WTC11 (cell line): ENCODE results near the gene DLG1. TPM values are rescaled to one million over a fixed set of nuclear protein-coding genes. Genes with fewer than 3 reads are reported as not detected.

Experiments used
- ATAC-seq: fragments of 200-7000 bp; cut with Tn5 transposase; 2 replicates; pipeline ENCODE4 v1.10.0; 2021; ENCODE audit warnings: mild to moderate bottlenecking, moderate library complexity
- CTCF ChIA-PET: fragments of 300-600 bp; sonication (Branson Sonifier 250); formaldehyde crosslinking; loops from one replicate; lab custom pipeline; 2021; ENCODE audit warnings: antibody characterized with exemption; lab: Charles Lee
- POLR2A ChIA-PET: fragments of 350-600 bp; sonication (Branson Sonifier 250); formaldehyde crosslinking; loops from one replicate; lab custom pipeline; 2021; ENCODE audit warnings: antibody characterized with exemption; lab: Charles Lee
- DNase-seq: peaks from one replicate; pipeline ENCODE4 v3.0.0; 2021; ENCODE audit warnings: low spot score
- H3K27ac Mint-ChIP-seq: 2 replicates; pipeline ENCODE4 v1.8.0; 2021; ENCODE audit warnings: mixed read lengths
- H3K27me3 Mint-ChIP-seq: 2 replicates; pipeline ENCODE4 v1.8.0; 2021; ENCODE audit warnings: low read depth, mild to moderate bottlenecking, moderate library complexity, mixed read lengths
- H3K36me3 Mint-ChIP-seq: 2 replicates; pipeline ENCODE4 v1.8.0; 2021; ENCODE audit warnings: mixed read lengths
- H3K4me1 Mint-ChIP-seq: 2 replicates; pipeline ENCODE4 v1.8.0; 2022; ENCODE audit warnings: mixed read lengths
- H3K4me3 Mint-ChIP-seq: 2 replicates; pipeline ENCODE4 v1.8.0; 2021; ENCODE audit warnings: mild to moderate bottlenecking, moderate library complexity, mixed read lengths
- H3K9me3 Mint-ChIP-seq: 2 replicates; pipeline ENCODE4 v1.8.0; 2021; ENCODE audit warnings: mixed read lengths
- ATF1 ChIP-seq: sonication (generic); formaldehyde crosslinking; IDR thresholded peaks from 2 replicates; pipeline ENCODE4 v1.8.1; 2023; ENCODE audit warnings: mild to moderate bottlenecking, moderate library complexity, missing genetic modification reagents
- E2F1 ChIP-seq: sonication (generic); formaldehyde crosslinking; IDR thresholded peaks from 2 replicates; pipeline ENCODE4 v1.8.0; 2022; ENCODE audit warnings: mild to moderate bottlenecking, missing genetic modification reagents
- EMX1 ChIP-seq: fragments of 250-450 bp; sonication (Bioruptor Pico); IDR thresholded peaks from 2 replicates; pipeline ENCODE4 v1.8.0; 2021; ENCODE audit warnings: mild to moderate bottlenecking
- ERG ChIP-seq: fragments of 250-450 bp; sonication (Bioruptor Pico); IDR thresholded peaks from 2 replicates; pipeline ENCODE4 v1.8.0; 2021; ENCODE audit warnings: mild to moderate bottlenecking
- ESRRA ChIP-seq: sonication (generic); formaldehyde crosslinking; IDR thresholded peaks from 2 replicates; pipeline ENCODE4 v1.8.1; 2022; ENCODE audit warnings: mild to moderate bottlenecking, missing genetic modification reagents, borderline replicate concordance
- FOXK1 ChIP-seq: sonication (generic); formaldehyde crosslinking; IDR thresholded peaks from 2 replicates; pipeline ENCODE4 v1.8.0; 2022; ENCODE audit warnings: mild to moderate bottlenecking, moderate library complexity, missing genetic modification reagents
- FOXP1 ChIP-seq: sonication (generic); formaldehyde crosslinking; IDR thresholded peaks from 2 replicates; pipeline ENCODE4 v1.8.0; 2022; ENCODE audit warnings: missing genetic modification reagents, mild to moderate bottlenecking, moderate library complexity, borderline replicate concordance
- GABPB1 ChIP-seq: sonication (generic); formaldehyde crosslinking; IDR thresholded peaks from 2 replicates; pipeline ENCODE4 v1.8.1; 2023; ENCODE audit warnings: mild to moderate bottlenecking, missing genetic modification reagents
- GRHL2 ChIP-seq: fragments of 250-450 bp; sonication (Bioruptor Pico); IDR thresholded peaks from 2 replicates; pipeline ENCODE4 v1.8.0; 2022; ENCODE audit warnings: mild to moderate bottlenecking, moderate library complexity; ENCODE audit not compliant: insufficient replicate concordance, severe bottlenecking
- IRF1 ChIP-seq: sonication (generic); formaldehyde crosslinking; IDR thresholded peaks from 2 replicates; pipeline ENCODE4 v1.8.0; 2023; ENCODE audit warnings: missing genetic modification reagents
- JAZF1 ChIP-seq: fragments of 250-450 bp; sonication (Bioruptor Pico); IDR thresholded peaks from 2 replicates; pipeline ENCODE4 v1.9.0; 2021; ENCODE audit warnings: moderate library complexity, mild to moderate bottlenecking, inconsistent platforms
- MAX ChIP-seq: sonication (generic); formaldehyde crosslinking; IDR thresholded peaks from 2 replicates; pipeline ENCODE4 v1.8.0; 2022; ENCODE audit warnings: mild to moderate bottlenecking, missing genetic modification reagents
- NFATC4 ChIP-seq: fragments of 250-450 bp; sonication (Bioruptor Pico); IDR thresholded peaks from 2 replicates; pipeline ENCODE4 v1.9.0; 2021; ENCODE audit warnings: mild to moderate bottlenecking
- OVOL2 ChIP-seq: fragments of 250-450 bp; sonication (Bioruptor Pico); IDR thresholded peaks from 2 replicates; pipeline ENCODE4 v1.9.0; 2021; ENCODE audit warnings: mild to moderate bottlenecking, borderline replicate concordance
- SMAD4 ChIP-seq: sonication (generic); formaldehyde crosslinking; IDR thresholded peaks from 2 replicates; pipeline ENCODE4 v1.8.0; 2022; ENCODE audit warnings: mild to moderate bottlenecking, missing genetic modification reagents
- STAT6 ChIP-seq: sonication (generic); formaldehyde crosslinking; conservative IDR thresholded peaks from 2 replicates; pipeline ENCODE4 v1.8.1; 2023; ENCODE audit warnings: mild to moderate bottlenecking, low read depth, missing genetic modification reagents, moderate library complexity
- TEAD1 ChIP-seq: sonication (generic); formaldehyde crosslinking; IDR thresholded peaks from 2 replicates; pipeline ENCODE4 v1.8.0; 2022; ENCODE audit warnings: mild to moderate bottlenecking, missing genetic modification reagents
- ZMAT4 ChIP-seq: fragments of 250-450 bp; sonication (Bioruptor Pico); IDR thresholded peaks from 2 replicates; pipeline ENCODE4 v1.9.0; 2021; ENCODE audit warnings: mild to moderate bottlenecking
- ZNF138 ChIP-seq: sonication (generic); formaldehyde crosslinking; conservative IDR thresholded peaks from 2 replicates; pipeline ENCODE4 v1.8.1; 2022; ENCODE audit warnings: mild to moderate bottlenecking, moderate library complexity, missing genetic modification reagents
- ZNF219 ChIP-seq: sonication (generic); formaldehyde crosslinking; IDR thresholded peaks from 2 replicates; pipeline ENCODE4 v1.8.0; 2023; ENCODE audit warnings: missing genetic modification reagents, mild to moderate bottlenecking, borderline replicate concordance
- ZNF281 ChIP-seq: sonication (generic); formaldehyde crosslinking; IDR thresholded peaks from 2 replicates; pipeline ENCODE4 v1.8.0; 2023; ENCODE audit warnings: mild to moderate bottlenecking, missing genetic modification reagents
- ZNF416 ChIP-seq: fragments of 250-450 bp; sonication (Bioruptor Pico); IDR thresholded peaks from 2 replicates; pipeline ENCODE4 v1.9.0; 2021; ENCODE audit warnings: mild to moderate bottlenecking, inconsistent platforms
- ZNF532 ChIP-seq: fragments of 250-450 bp; sonication (Bioruptor Pico); IDR thresholded peaks from 2 replicates; pipeline ENCODE4 v1.9.0; 2021; ENCODE audit warnings: mild to moderate bottlenecking, borderline replicate concordance
- ZNF671 ChIP-seq: fragments of 250-450 bp; sonication (Bioruptor Pico); IDR thresholded peaks from 2 replicates; pipeline ENCODE4 v1.8.0; 2021; ENCODE audit warnings: mild to moderate bottlenecking
- total RNA-seq: library from RNA; stranded (reverse); gene quantifications from 3 replicates; pipeline ENCODE4 v1.2.3, GENCODE V29; 2021

The DLG1 gene
- total RNA-seq, 1 experiment from 2014 or later = 81.1 TPM

GRCh38 chr3:197151580-197151979 lies 146.8 kb downstream of the DLG1 start:
- Mint-ChIP-seq H3K27me3 (no peaks in the 10 kb centered on the region), H3K4me3 (no peak overlapping the region), H3K27ac (no peak overlapping the region), H3K36me3 (peaks cover 30% of the 10 kb centered on the region), H3K9me3 (peaks cover 29% of the 10 kb centered on the region), H3K4me1 (peaks cover 15% of the 10 kb centered on the region)
- POLR2A ChIA-PET = no interaction called here
- no peak for ATAC-seq
- TF ChIP-seq ERG (no peak), NFATC4 (CRISPR knock-in tag) (no peak), ZNF138 (CRISPR knock-in tag) (no peak), OVOL2 (no peak), ZNF532 (CRISPR knock-in tag) (no peak), FOXP1 (CRISPR knock-in tag) (no peak), JAZF1 (CRISPR knock-in tag) (no peak), SMAD4 (CRISPR knock-in tag) (no peak), ZMAT4 (CRISPR knock-in tag) (no peak)
- CTCF ChIA-PET = no interaction called here
- DNase-seq = no peak

GRCh38 chr3:197149528-197149927 lies 148.9 kb downstream of the DLG1 start:
- peaks cover 13% of the 10 kb centered on the region for H3K36me3 Mint-ChIP-seq
- POLR2A ChIA-PET = no interaction called here
- CTCF ChIA-PET = no interaction called here
- H3K9me3 Mint-ChIP-seq = peaks cover 11% of the 10 kb centered on the region
- ATAC-seq (no peak), DNase-seq (no peak)
- peaks cover 22% of the 10 kb centered on the region for H3K4me1 Mint-ChIP-seq
- H3K27me3 Mint-ChIP-seq = no peaks in the 10 kb centered on the region
- no peak overlapping the region for H3K27ac Mint-ChIP-seq
- no peak overlapping the region for H3K4me3 Mint-ChIP-seq
- TF ChIP-seq ZNF281 (CRISPR knock-in tag) (no peak), GABPB1 (CRISPR knock-in tag) (no peak), ZNF219 (CRISPR knock-in tag) (no peak), IRF1 (no peak), E2F1 (CRISPR knock-in tag) (no peak), ESRRA (CRISPR knock-in tag) (no peak), TEAD1 (CRISPR knock-in tag) (no peak), ZNF671 (CRISPR knock-in tag) (no peak), ATF1 (CRISPR knock-in tag) (no peak), JAZF1 (CRISPR knock-in tag) (no peak), FOXK1 (CRISPR knock-in tag) (no peak), EMX1 (no peak), MAX (CRISPR knock-in tag) (no peak), GRHL2 (CRISPR knock-in tag) (no peak), ZNF416 (no peak), STAT6 (CRISPR knock-in tag) (no peak)
